GM20000 (cell line): ENCODE data around the gene DZIP3.

Experiments
- DNase-seq: peaks from one replicate; pipeline ENCODE4 v3.0.0; 2012; ENCODE audit warnings: low spot score
- TF ChIP-seq, protein P1 (sequence below): IDR thresholded peaks from 2 replicates; pipeline ENCODE4 v1.5.1; 2012; ENCODE audit warnings: mild to moderate bottlenecking, control low read depth; ENCODE audit errors: extremely low read depth, missing control alignments

The DZIP3 gene, protein sequence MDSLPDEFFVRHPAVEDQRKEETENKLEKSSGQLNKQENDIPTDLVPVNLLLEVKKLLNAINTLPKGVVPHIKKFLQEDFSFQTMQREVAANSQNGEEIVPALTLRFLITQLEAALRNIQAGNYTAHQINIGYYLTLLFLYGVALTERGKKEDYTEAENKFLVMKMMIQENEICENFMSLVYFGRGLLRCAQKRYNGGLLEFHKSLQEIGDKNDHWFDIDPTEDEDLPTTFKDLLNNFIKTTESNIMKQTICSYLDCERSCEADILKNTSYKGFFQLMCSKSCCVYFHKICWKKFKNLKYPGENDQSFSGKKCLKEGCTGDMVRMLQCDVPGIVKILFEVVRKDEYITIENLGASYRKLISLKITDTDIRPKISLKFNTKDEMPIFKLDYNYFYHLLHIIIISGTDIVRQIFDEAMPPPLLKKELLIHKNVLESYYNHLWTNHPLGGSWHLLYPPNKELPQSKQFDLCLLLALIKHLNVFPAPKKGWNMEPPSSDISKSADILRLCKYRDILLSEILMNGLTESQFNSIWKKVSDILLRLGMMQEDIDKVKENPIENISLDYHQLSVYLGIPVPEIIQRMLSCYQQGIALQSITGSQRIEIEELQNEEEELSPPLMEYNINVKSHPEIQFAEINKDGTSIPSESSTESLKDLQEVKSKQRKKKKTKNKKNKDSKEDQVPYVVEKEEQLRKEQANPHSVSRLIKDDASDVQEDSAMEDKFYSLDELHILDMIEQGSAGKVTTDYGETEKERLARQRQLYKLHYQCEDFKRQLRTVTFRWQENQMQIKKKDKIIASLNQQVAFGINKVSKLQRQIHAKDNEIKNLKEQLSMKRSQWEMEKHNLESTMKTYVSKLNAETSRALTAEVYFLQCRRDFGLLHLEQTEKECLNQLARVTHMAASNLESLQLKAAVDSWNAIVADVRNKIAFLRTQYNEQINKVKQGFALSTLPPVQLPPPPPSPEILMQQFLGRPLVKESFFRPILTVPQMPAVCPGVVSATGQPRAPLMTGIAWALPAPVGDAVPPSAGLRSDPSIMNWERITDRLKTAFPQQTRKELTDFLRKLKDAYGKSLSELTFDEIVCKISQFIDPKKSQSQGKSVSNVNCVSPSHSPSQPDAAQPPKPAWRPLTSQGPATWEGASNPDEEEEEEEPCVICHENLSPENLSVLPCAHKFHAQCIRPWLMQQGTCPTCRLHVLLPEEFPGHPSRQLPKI

DNA sequence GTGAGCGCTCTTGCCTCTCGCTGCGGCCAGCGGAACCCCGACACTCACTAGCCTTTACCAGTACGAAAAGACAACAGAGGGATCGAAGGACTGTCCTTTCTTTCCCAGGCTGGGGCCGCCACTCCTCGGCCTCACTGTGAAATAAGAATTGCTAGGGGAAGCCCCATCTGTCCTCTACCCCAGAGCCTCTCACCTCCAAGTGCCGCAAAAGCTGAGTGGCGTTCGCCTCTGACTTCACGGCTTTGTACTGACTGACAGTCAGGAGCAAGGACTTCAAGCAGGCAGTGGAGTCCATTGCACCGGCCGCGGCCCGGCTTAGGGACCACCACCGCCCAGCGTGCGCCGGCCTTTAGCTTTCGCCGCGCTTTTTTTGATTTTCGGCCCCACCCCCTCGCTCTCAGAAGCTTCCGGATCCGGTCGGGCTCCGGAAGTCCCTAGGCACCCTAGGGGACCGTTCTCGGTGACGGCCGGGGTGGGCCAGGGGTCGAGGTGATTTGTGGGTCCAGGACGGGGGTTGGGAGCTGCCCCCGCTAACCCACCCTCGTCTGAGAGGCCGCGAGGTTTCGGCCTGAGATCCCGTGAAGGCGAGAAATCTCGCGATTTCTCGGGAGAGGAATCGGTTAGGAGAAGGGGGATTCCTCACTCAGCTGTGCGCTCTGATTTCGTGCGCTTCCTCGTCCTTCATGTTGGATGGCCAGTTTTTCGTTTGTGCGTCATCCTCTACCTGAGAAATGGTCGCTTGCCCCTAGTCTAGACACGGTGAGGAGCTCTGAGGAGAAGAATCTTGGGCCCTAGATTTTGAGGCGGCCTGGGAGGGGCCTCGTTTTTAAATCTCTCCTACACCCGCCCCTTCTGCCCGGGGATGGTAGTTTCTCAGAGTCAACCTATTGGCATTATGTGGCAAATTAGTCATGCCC, at the start of gene DZIP3, which contains the start of gene CIP2A:
DZIP3 (plus strand) TSS at position 642 of the 917 bp plus-strand sequence. CDS start 15,685 bp downstream, outside the sequence.
CIP2A (minus strand) TSS at position 358 of the 917 bp plus-strand sequence; CDS start at position 295, 63 bp downstream.
- peak; percentile 87 for DNase-seq
- TF ChIP-seq, protein P1, sequence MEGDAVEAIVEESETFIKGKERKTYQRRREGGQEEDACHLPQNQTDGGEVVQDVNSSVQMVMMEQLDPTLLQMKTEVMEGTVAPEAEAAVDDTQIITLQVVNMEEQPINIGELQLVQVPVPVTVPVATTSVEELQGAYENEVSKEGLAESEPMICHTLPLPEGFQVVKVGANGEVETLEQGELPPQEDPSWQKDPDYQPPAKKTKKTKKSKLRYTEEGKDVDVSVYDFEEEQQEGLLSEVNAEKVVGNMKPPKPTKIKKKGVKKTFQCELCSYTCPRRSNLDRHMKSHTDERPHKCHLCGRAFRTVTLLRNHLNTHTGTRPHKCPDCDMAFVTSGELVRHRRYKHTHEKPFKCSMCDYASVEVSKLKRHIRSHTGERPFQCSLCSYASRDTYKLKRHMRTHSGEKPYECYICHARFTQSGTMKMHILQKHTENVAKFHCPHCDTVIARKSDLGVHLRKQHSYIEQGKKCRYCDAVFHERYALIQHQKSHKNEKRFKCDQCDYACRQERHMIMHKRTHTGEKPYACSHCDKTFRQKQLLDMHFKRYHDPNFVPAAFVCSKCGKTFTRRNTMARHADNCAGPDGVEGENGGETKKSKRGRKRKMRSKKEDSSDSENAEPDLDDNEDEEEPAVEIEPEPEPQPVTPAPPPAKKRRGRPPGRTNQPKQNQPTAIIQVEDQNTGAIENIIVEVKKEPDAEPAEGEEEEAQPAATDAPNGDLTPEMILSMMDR, result no peak

DNA sequence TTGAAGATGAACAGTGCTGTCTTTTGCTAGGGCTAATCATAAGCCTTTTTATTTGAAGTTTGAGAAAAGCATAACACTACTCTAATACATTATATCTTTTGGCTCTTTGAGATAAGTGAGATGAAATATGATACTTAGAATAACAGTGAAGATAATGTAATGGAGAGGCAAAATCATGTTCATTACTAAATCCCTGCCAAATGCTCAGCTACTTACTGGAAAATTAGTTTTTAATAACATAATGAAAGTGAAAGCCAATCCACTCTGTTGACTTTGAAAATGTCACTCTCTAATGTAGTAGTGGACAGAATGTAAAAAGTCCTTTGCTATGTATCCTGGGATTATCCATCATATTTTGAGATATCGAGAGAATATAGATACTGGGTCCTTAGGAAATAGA, 43.3 kb upstream of the DZIP3 start:
- no peak for DNase-seq
- TF ChIP-seq, protein P1, result no peak

DNA sequence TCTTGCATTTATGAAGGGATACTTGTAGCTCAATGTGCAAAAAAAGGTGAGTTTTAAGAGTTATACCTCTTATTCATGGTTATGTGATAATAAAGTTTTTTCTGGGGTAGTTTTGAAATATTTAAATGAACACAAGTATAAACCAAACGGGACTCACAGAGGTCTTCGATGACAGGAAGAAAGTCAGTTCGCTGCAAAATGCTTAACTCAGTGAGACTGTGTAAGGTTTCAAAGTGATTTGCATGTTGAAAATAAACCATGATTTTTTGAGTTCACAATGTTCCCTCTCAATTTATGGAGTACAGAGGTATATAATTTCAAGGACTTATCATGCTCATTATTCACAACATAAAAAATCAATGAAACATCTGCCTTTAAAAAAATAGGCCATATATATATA, 42.8 kb upstream of the DZIP3 start:
- TF ChIP-seq, protein P1, result no peak
- no peak for DNase-seq

GRCh38 chr3:108548304-108548703, 41.2 kb upstream of the DZIP3 start:
- DNase-seq, result no peak
- TF ChIP-seq, protein P1, result no peak

DNA sequence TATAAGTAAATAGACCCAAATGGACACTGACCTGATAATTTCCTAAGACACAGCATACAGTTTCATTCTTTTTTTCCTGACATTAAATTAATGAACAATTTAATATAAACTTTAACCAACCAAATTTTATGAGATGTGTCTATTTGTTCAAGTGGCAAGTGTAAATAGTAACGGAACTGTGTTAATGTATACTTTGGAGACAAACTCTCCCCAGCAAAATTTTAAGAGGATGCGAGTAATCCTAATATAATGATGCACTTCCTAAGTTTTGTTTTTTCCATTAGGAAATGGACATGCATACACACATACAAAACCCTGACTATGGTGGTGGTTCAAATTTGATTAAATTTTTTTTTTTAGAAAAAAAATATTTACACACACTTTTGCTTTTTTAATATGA, 40.6 kb upstream of the DZIP3 start:
- TF ChIP-seq, protein P1, result no peak

More for the DNA sequence above, 40.6 kb upstream of the DZIP3 start:
- no peak for DNase-seq
